Duodenal mucosa (tissue), 2 donors: ENCODE data around the gene ADCY10.
"Not testable (repeated sequence)": the region's sequence is repeated elsewhere in the genome, so short reads cannot be mapped to it uniquely, and the experiment has no call there.

ENCODE experiments used
- H3K27ac ChIP-seq: one replicate; pipeline ENCODE4 v1.7.0; 2013; ENCODE audit warnings: low read depth, low read length
- H3K27me3 ChIP-seq, 2 donors: one replicate each; pipeline ENCODE4 v1.7.0; 2013; ENCODE audit warnings: low read length in 2 of 2, control low read depth in 1 of 2; ENCODE audit not compliant: insufficient read depth in 2 of 2, control insufficient read depth in 1 of 2
- H3K36me3 ChIP-seq, 2 donors: one replicate each; pipeline ENCODE4 v1.7.0; 2013; ENCODE audit warnings: low read length in 2 of 2, control low read depth in 1 of 2; ENCODE audit not compliant: insufficient read depth in 2 of 2, control insufficient read depth in 1 of 2
- H3K4me1 ChIP-seq, 2 donors: one replicate each; pipeline ENCODE4 v1.7.0; 2013; ENCODE audit warnings: low read length in 2 of 2, control low read depth in 1 of 2; ENCODE audit not compliant: insufficient read depth in 2 of 2, control insufficient read depth in 1 of 2
- H3K4me3 ChIP-seq, 2 donors: one replicate each; pipeline ENCODE4 v1.7.0; 2013; ENCODE audit warnings: low read length in 2 of 2, low read depth in 1 of 2
- H3K9ac ChIP-seq, 2 donors: one replicate each; pipeline ENCODE4 v1.7.0; 2013; ENCODE audit warnings: low read length in 2 of 2, low read depth in 1 of 2
- H3K9me3 ChIP-seq, 2 donors: one replicate each; pipeline ENCODE4 v1.7.0; 2013; ENCODE audit warnings: low read length in 2 of 2, control low read depth in 1 of 2; ENCODE audit not compliant: control insufficient read depth in 1 of 2

ADCY10 gene

GRCh38 chr1:167893798-167894197 is 20.1 kb downstream of the ADCY10 start:
- H3K27me3 ChIP-seq: no peaks in the 10 kb centered on the region
- no peak overlapping the region for H3K27ac ChIP-seq
- no peak overlapping the region for H3K4me3 ChIP-seq
- no peak overlapping the region for H3K9ac ChIP-seq
- no peaks in the 10 kb centered on the region for H3K9me3 ChIP-seq
- no peaks in the 10 kb centered on the region for H3K36me3 ChIP-seq
- H3K4me1 ChIP-seq: no peaks in the 10 kb centered on the region

GRCh38 chr1:167890400-167890799 is 23.5 kb downstream of the ADCY10 start:
- Histone ChIP-seq H3K27me3 (no peaks in the 10 kb centered on the region), H3K27ac (no peak overlapping the region), H3K4me1 (no peaks in the 10 kb centered on the region), H3K4me3 (no peak overlapping the region), H3K9ac (no peak overlapping the region), H3K36me3 (no peaks in the 10 kb centered on the region), H3K9me3 (no peaks in the 10 kb centered on the region)

DNA sequence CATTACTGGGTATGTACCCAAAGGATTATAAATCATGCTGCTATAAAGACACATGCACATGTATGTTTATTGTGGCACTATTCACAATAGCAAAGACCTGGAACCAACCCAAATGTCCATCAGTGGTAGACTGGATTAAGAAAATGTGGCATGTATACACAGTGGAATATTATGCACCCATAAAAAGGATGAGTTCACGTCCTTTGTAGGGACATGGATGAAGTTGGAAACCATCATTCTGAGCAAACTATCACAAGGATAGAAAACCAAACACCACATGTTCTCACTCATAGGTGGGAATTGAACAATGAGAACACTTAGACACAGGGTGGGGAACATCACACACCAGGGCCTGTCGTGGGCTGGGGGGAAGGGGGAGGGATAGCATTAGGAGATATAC is 26.7 kb downstream of the ADCY10 start:
- H3K27ac ChIP-seq, H3K9ac ChIP-seq, H3K4me1 ChIP-seq, H3K9me3 ChIP-seq, H3K27me3 ChIP-seq, H3K4me3 ChIP-seq, H3K36me3 ChIP-seq: not testable (repeated sequence)

DNA sequence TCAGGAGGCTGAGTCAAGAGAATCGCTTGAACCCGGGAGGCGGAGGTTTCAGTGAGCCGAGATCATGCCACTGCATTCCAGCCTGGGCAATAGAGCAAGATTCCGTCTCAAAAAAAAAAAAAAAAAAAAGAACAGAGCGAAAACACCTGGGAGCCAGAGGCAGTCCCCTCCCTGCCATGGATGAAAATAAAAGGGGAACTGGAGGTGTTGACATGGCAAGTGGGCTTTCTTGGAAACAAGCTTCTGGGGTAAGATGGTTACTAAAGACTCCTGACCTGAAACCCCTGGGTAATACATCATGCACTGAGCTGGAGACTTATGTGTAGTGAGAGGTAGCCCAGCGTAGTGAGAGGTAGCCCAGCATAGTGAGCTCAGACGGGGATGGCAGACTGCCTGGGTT is 31.6 kb downstream of the ADCY10 start:
- Histone ChIP-seq H3K27ac (no peak overlapping the region), H3K4me3 (no peak overlapping the region), H3K9me3 (no peaks in the 10 kb centered on the region), H3K27me3 (no peaks in the 10 kb centered on the region), H3K9ac (no peak overlapping the region), H3K4me1 (no peaks in the 10 kb centered on the region), H3K36me3 (no peaks in the 10 kb centered on the region)

GRCh38 chr1:167881786-167882185 is 32.1 kb downstream of the ADCY10 start:
- no peak overlapping the region for H3K4me3 ChIP-seq
- no peaks in the 10 kb centered on the region for H3K9me3 ChIP-seq
- no peaks in the 10 kb centered on the region for H3K36me3 ChIP-seq
- no peak overlapping the region for H3K9ac ChIP-seq
- H3K27ac ChIP-seq: no peak overlapping the region
- H3K4me1 ChIP-seq: no peaks in the 10 kb centered on the region
- no peaks in the 10 kb centered on the region for H3K27me3 ChIP-seq

DNA sequence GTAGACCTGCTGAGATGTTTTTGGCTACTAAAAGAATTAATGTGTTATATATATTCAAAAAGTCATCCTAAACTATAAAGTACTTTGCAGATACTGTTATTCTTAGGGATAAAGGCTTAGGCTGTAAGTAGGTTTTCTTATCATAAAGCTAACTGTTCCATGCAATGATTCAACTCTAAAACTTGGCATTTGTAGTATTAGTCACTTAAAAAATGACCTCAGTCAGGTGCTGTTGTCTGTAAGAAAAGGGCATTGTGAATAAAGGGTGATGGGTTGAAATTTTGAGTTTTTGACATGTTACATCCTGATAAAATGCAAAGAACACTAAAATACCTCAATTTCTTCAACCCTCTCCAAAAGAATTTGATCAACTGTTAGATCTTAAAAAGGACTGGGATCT is 32.9 kb downstream of the ADCY10 start:
- Histone ChIP-seq H3K9me3 (no peaks in the 10 kb centered on the region), H3K27ac (no peak overlapping the region), H3K9ac (no peak overlapping the region), H3K4me1 (no peaks in the 10 kb centered on the region), H3K27me3 (no peaks in the 10 kb centered on the region), H3K36me3 (no peaks in the 10 kb centered on the region), H3K4me3 (no peak overlapping the region)

- Histone ChIP-seq H3K27me3 (no peaks in the 10 kb centered on the region), H3K9me3 (no peaks in the 10 kb centered on the region), H3K27ac (no peak overlapping the region), H3K4me3 (no peak overlapping the region), H3K36me3 (no peaks in the 10 kb centered on the region), H3K4me1 (no peaks in the 10 kb centered on the region), H3K9ac (no peak overlapping the region)
Observed at GRCh38 chr1:167880580-167881021, 33.3 kb downstream of the ADCY10 start.

- Histone ChIP-seq H3K27me3 (no peaks in the 10 kb centered on the region), H3K9ac (no peak overlapping the region), H3K4me1 (no peaks in the 10 kb centered on the region), H3K9me3 (no peaks in the 10 kb centered on the region), H3K27ac (no peak overlapping the region), H3K36me3 (no peaks in the 10 kb centered on the region), H3K4me3 (no peak overlapping the region)
Observed at GRCh38 chr1:167879508-167879907, 34.4 kb downstream of the ADCY10 start.

GRCh38 chr1:167878372-167879160 is 35.4 kb downstream of the ADCY10 start:
- H3K27ac ChIP-seq: no peak overlapping the region

GRCh38 chr1:167876597-167877175 is 37.2 kb downstream of the ADCY10 start:
- H3K27me3 ChIP-seq: no peaks in the 10 kb centered on the region
- H3K9me3 ChIP-seq: no peaks in the 10 kb centered on the region
- no peak overlapping the region for H3K27ac ChIP-seq
- no peak overlapping the region for H3K9ac ChIP-seq
- H3K4me3 ChIP-seq: no peak overlapping the region
- no peaks in the 10 kb centered on the region for H3K4me1 ChIP-seq
- no peaks in the 10 kb centered on the region for H3K36me3 ChIP-seq

More at GRCh38 chr1:167878372-167879160, 35.4 kb downstream of the ADCY10 start:
- Histone ChIP-seq H3K27me3 (no peaks in the 10 kb centered on the region), H3K9ac (no peak overlapping the region), H3K4me1 (no peaks in the 10 kb centered on the region), H3K4me3 (no peak overlapping the region), H3K9me3 (no peaks in the 10 kb centered on the region), H3K36me3 (no peaks in the 10 kb centered on the region)
